GM21390 (cell line): ENCODE data around the gene CDCP1.
"Not testable (repeated sequence)": the region's sequence is repeated elsewhere in the genome, so short reads cannot be mapped to it uniquely, and the experiment has no call there.

Experiments used
- ATAC-seq: cut with Tn5 transposase; IDR thresholded peaks from one replicate; pipeline ENCODE4 v1.9.1; 2021; ENCODE audit not compliant: unreplicated experiment

CDCP1 gene

GRCh38 chr3:45171283-45171682, 25.1 kb upstream of the CDCP1 start:
- no peak for ATAC-seq

DNA sequence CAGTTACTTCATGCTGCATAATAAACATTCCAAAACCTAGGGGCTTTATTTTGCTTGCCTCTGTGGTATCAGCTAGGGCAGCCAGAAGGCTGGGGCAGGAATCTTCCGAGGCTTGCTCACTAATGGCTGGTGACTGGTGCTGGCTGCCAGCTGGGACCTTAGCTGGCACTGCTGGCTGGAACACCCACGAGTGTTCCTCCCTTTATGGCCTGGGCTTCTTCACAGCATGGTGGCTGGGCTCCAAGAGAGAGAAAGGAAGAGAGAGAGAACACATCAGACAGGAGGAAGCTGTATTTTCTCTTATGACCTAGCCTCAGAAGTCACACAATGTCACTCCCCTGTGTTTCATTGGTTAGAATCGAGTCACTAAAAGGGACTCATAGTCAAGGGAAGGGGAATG, 23.9 kb upstream of the CDCP1 start:
- ATAC-seq, result no peak

- ATAC-seq, result no peak
Measured at GRCh38 chr3:45169125-45169904, 23.1 kb upstream of the CDCP1 start.

DNA sequence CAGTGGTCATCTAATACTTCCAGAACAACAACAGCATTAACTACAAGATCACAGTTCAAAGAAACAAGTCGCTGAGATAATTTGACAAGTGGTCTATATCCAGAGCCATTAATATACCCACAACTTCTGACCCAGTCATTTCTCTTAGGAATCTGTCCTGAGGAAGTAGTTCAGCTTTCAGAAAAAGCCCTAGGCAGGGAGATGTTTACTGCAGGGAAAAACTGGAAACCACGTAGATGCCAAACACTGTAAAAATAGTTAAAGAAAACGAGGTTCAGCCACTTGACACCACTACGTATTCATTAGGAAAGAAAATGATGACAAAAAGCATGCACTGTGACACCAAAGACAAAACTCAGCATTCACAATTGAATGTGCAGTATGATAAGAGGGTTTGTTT, 22.3 kb upstream of the CDCP1 start:
- no peak for ATAC-seq

- no peak for ATAC-seq
Measured at GRCh38 chr3:45167011-45167911, 21.1 kb upstream of the CDCP1 start.

- ATAC-seq, result no peak
Measured at GRCh38 chr3:45166321-45166879, 20.2 kb upstream of the CDCP1 start.

DNA sequence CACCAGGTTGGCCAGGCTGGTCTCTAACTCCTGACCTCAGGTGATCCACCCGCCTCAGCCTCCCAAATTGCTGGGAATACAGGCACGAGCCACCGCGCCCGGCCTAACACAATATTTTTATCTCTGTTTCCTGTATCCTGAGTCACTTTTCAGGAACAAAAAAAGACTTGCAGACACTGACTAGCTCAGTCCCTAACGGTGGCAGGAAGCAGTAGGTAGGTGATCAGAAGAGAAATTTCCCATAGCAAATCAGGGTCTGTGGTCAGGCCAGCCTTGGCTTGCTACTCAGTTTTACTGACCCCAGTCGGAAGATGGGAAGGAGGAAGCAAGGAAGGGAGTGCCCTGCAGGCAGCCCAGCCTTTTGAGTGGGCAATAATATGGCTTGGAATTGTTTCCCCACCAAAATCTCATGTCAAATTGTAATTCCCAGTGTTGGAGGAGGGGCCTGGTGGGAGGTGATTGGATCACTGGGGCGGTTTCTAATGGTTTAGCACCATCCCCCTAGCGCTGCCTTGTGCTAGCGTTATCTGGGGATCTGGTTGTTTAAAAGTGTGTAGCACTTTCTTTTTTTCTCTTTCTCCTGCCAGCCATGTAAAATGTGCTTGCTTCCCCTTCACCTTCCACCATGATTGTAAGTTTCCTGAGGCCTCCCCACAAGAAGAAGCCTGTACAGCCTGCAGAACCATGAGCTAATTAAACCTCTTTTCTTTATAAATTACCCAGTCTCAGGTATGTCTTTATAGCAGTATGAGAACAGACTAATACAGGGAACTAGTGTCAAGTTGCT, 19.5 kb upstream of the CDCP1 start:
- no peak for ATAC-seq

- no peak for ATAC-seq
Measured at GRCh38 chr3:45164056-45164455, 17.9 kb upstream of the CDCP1 start.

GRCh38 chr3:45163481-45163880, 17.3 kb upstream of the CDCP1 start:
- no peak for ATAC-seq

- ATAC-seq, result no peak
Measured at GRCh38 chr3:45154641-45155147, 8.5 kb upstream of the CDCP1 start.

DNA sequence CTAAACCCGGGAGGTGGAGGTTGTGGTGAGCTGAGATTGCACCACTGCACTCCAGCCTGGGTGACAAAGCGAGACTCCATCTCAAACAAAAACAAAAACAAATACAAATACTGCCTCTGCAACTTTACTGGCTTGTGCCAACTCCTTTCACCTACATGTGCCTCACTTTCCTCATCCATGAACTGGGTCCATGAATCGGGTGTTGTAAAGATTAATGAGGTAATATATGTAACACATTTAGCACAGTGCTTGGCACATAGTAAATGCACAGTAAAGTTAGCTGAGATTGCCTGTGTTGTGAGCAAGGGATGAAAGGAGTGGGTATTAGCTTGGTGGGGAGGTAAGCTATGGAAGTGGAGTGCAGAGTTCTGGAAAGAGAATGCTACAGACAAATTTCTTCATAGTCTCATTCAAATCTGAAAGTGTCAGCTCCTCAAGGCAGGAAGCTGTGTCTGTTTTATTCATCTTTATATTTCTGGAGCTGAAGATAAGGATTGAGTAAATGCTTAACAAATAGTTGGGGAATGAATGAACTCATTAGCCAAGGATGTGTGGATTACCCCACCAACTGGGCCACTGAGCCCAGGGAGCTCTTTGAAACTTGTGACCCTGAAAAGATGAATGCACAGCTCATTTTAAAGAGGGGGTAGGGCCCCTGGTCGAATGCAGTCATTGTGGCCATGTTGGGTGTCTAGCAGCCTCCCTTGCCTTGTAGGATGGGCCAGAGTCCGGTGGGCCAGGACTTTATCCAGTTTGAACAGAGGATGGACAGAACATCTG, 7.7 kb upstream of the CDCP1 start:
- no peak for ATAC-seq

- ATAC-seq, result no peak
Measured at GRCh38 chr3:45152307-45152706, 6.1 kb upstream of the CDCP1 start.

- no peak for ATAC-seq
Measured at GRCh38 chr3:45151100-45151499, 4.9 kb upstream of the CDCP1 start.

DNA sequence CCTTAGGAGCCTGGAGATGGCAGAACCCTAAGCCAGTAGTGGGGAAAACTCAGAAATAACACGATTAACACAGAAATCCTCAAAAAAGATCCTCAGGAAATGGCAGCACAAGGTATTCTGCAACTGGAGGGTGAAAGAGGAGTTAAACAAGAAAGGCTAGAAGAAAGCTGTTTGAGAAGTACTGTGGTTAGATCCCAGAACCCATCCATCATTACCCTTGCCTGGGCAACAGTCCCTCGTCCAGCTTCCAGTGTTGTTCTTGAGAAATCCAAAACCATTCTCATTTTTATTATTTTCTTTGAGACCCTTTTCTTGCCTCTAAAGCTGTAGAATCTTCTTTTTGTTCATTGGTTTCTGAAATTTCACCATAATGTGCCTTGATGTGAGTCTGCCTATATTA, 2.7 kb upstream of the CDCP1 start:
- ATAC-seq, result no peak

DNA sequence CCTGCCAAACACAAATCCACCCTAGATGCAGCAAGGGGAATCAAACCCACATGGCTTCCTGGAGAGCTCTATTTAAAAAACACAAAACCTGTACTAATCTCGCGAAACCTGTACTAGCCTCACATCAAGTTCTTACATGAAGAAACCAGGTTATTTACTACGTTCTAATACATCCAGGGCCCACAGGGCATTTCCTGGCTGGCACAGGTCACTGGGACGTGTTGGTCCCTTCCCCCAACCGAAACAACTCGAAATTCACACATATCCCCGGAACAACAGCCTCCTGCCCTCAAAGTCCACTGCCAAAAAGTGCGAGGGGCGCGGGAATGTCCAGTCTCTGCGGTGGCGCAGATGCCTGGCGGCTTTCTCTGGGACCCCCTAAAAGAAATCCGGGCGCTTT, 955 bp downstream of the CDCP1 start:
- no peak for ATAC-seq

GRCh38 chr3:45143673-45144671, 2.2 kb downstream of the CDCP1 start:
- no peak for ATAC-seq

DNA sequence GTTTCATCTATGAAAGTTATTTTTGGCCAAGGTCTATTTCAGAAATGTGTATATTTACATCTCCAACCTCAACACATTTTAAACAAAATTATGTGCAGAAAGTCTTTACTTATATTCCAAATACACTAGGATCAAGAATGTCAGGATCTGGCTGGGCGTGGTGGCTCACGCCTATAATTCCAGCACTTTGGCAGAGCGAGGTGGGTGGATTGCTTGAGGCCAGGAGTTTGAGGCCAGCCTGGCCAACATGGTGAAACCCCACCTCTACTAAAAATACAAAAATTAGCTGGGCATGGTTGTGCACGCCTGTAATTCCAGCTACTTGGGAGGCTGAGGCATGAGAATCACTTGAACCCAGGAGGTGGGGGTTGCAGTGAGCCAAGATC, 5.4 kb downstream of the CDCP1 start:
- ATAC-seq, result not testable (repeated sequence)

GRCh38 chr3:45140141-45140769, 5.9 kb downstream of the CDCP1 start:
- no peak for ATAC-seq
